Sciatic nerve (tissue), 2 donors: Measurements from ENCODE around the gene NSFL1C. TPM values are rescaled to one million over a fixed set of nuclear protein-coding genes. Genes with fewer than 3 reads are reported as not detected.

Source experiments
- ATAC-seq: fragments of 200-7000 bp; cut with Tn5 transposase; one replicate; pipeline ENCODE4 v1.9.1; 2020; ENCODE audit warnings: mild to moderate bottlenecking, moderate library complexity
- DNase-seq: peaks from one replicate; pipeline ENCODE4 v3.0.0-alpha.2; 2020; ENCODE audit warnings: low spot score
- intact Hi-C: fragments of 100-400 bp; cut with DNase I; formaldehyde crosslinking; loops from one replicate; pipeline ENCODE4 v1.14.2; 2022
- total RNA-seq: library from RNA; stranded (reverse); fragmentation: NEBNext Ultra II Directional; extraction: Animal tissue kit (Norgen Biotek cat#: 25700); gene quantifications from one replicate; pipeline ENCODE4 v1.2.1, GENCODE V29; 2021
- donor health status: DM: no; HTN: no; CAD: no.
- donor health status: DM: no; HTN: no; CAD: no.

The NSFL1C gene
- total RNA-seq, 1 donor from 2014 or later, result 77.9 TPM

- ATAC-seq, result peak; percentile 40
- no peak for DNase-seq
- intact Hi-C loops, result loop anchor here (5.0 kb wide), 1 partner anchor 925 kb away; the partner anchor contains the start of gene CSNK2A1
Measured at GRCh38 chr20:1467355-1468116, 887 bp upstream of the NSFL1C start.

GRCh38 chr20:1467082-1467354 lies 369 bp upstream of the NSFL1C start:
- no peak for ATAC-seq
- DNase-seq, result no peak
- intact Hi-C loops, result loop anchor here (5.0 kb wide), 1 partner anchor 925 kb away; the partner anchor contains the start of gene CSNK2A1

- intact Hi-C loops, result loop anchor here (5.0 kb wide), 1 partner anchor 923 kb away; the partner anchor contains the start of gene CSNK2A1
- DNase-seq (no peak), ATAC-seq (no peak)
Measured at GRCh38 chr20:1465470-1466210, 1.0 kb downstream of the NSFL1C start.

GRCh38 chr20:1463971-1464570 lies 2.6 kb downstream of the NSFL1C start:
- intact Hi-C loops, result no loop called here
- DNase-seq, result no peak
- ATAC-seq, result no peak

GRCh38 chr20:1462834-1463233 lies 3.8 kb downstream of the NSFL1C start:
- DNase-seq, result no peak
- no peak for ATAC-seq
- intact Hi-C loops, result no loop called here

GRCh38 chr20:1462001-1462400 lies 4.6 kb downstream of the NSFL1C start:
- intact Hi-C loops, result no loop called here
- no peak for DNase-seq
- ATAC-seq, result no peak

- DNase-seq, result no peak
- intact Hi-C loops, result no loop called here
- ATAC-seq, result no peak
Measured at GRCh38 chr20:1460275-1460674, 6.4 kb downstream of the NSFL1C start.

- DNase-seq (no peak), ATAC-seq (no peak)
- intact Hi-C loops, result no loop called here
Measured at GRCh38 chr20:1457992-1458391, 8.7 kb downstream of the NSFL1C start.

- ATAC-seq (no peak), DNase-seq (no peak)
- intact Hi-C loops, result no loop called here
Measured at GRCh38 chr20:1456300-1456699, 10.3 kb downstream of the NSFL1C start.

- no peak for ATAC-seq
- no peak for DNase-seq
- intact Hi-C loops, result no loop called here
Measured at GRCh38 chr20:1450926-1451491, 15.6 kb downstream of the NSFL1C start.

- DNase-seq (no peak), ATAC-seq (no peak)
- intact Hi-C loops, result loop anchor here (10.0 kb wide), 1 partner anchor 135 kb away; no protein-coding TSS in a partner anchor
Measured at GRCh38 chr20:1449370-1449769, 17.3 kb downstream of the NSFL1C start.

GRCh38 chr20:1448081-1448620 lies 18.5 kb downstream of the NSFL1C start:
- ATAC-seq, result no peak
- intact Hi-C loops, result loop anchor here (10.0 kb wide), 1 partner anchor 133 kb away; no protein-coding TSS in a partner anchor
- no peak for DNase-seq

- DNase-seq, result no peak
- intact Hi-C loops, result loop anchor here (10.0 kb wide), 1 partner anchor 132 kb away; no protein-coding TSS in a partner anchor
- no peak for ATAC-seq
Measured at GRCh38 chr20:1446536-1446935, 20.1 kb downstream of the NSFL1C start.

GRCh38 chr20:1443085-1443484 lies 23.6 kb downstream of the NSFL1C start:
- intact Hi-C loops, result loop anchor here (10.0 kb wide), 1 partner anchor 128 kb away; no protein-coding TSS in a partner anchor
- ATAC-seq (no peak), DNase-seq (no peak)

GRCh38 chr20:1442304-1442703 lies 24.3 kb downstream of the NSFL1C start:
- DNase-seq, result no peak
- intact Hi-C loops, result loop anchor here (10.0 kb wide), 1 partner anchor 128 kb away; no protein-coding TSS in a partner anchor
- ATAC-seq, result no peak

GRCh38 chr20:1441133-1441532 lies 25.5 kb downstream of the NSFL1C start:
- no peak for DNase-seq
- intact Hi-C loops, result loop anchor here (10.0 kb wide), 1 partner anchor 126 kb away; no protein-coding TSS in a partner anchor
- ATAC-seq, result no peak

- ATAC-seq (no peak), DNase-seq (no peak)
- intact Hi-C loops, result loop anchor here (10.0 kb wide), 1 partner anchor 125 kb away; no protein-coding TSS in a partner anchor
Measured at GRCh38 chr20:1440024-1440423, 26.6 kb downstream of the NSFL1C start.

- no peak for DNase-seq
- no peak for ATAC-seq
- intact Hi-C loops, result no loop called here
Measured at GRCh38 chr20:1438361-1438760, 28.3 kb downstream of the NSFL1C start.
